GM19240 (cell line): Measurements from ENCODE around the gene SLC7A5.

Experiments
- DNase-seq: peaks from one replicate; pipeline ENCODE4 v3.0.0; 2011; ENCODE audit warnings: low spot score; ENCODE audit not compliant: insufficient read length

SLC7A5 gene

DNA sequence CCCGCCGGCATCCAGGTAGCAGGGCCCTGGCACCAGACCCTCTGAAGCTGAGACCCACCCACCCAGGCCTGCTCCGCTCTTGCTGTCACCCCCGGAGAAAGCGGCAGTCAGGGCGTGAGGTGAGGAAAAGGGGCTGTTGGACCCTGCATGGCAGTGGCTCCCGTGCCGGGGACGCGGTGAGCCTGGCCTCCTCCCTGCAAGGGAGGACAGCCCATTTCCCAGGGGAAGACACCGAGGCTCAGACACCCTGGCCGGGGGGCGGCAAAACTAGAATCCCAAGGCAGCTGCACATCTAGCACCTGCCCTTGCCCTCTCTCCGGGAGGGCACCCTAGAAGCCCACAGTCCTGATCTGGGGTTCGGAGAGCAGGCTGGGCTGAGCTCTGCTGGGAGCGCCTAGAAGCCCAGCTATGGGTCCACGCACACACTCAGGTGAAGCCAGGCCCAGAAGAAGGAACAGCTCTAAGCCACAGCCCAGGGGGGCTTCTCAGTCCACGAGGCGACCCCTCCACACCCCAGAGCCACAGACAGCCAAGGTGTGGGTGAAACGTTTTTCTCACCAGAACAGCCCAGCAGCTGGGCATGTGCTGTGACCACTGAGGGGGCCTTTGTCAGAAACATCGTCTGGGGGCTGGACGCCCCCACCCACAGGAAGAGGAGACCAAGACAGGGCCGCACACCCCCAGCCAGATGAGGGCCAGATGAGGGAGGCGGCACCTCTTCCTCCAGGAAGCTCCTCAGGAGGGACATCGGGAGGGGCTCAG, 22.4 kb downstream of the SLC7A5 start:
- DNase-seq: no peak

DNA sequence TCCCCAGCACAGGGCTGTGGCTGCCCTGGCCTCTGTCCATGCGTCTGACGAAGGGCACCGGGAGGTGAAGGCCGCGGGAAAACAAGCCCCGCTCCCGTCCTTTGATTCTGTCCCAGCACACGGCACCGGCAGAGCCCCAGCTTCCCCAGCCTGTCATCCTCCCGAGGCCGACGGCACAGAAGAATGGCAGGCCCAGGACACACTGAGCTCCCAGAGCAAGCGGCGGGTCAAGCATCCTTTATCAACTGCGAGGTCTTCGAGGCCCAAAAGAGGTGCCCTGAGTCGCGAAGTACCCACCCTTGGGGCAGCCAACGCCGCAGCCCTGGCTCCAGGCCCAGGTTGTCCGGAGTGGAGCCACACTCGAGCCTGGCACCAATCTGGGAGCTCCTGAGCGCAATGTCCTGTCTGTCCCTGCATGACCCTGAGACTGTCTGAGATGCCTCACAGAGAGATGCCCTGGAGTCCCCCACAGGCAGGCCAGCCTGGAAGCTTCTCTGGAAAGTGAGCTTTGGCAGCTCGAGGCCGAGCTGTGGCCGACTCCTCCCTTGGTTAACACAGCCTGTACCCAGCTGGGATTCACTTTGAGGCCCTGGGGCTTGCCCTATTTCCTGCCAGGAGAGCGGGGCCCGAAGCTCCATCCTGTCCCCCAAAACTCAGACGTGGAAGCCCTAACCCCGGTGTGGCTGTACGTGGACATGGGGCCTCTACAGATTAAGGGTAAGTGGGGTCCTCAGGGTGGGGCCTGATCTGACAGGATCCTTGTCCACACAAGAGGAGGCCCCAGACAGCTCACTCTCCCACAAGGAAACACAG, 23.3 kb downstream of the SLC7A5 start:
- DNase-seq: no peak

DNA sequence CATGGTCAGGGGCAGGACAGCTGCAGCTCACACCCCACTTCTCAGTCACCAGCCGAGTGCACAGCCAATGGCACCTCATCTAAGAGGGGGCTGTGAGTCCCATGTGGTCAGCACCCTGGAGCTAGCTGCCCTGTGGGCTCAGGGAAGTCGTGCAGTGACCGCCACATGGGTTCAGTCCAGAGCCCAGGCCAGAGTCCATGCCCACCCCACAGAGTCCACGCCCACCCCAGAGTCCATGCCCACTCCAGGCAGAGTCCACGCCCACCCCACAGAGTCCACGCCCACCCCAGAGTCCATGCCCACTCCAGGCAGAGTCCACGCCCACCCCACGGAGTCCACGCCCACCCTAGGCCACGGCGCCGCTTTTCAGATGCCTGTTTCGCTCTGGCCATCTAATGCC, 24.1 kb downstream of the SLC7A5 start:
- DNase-seq: no peak

- DNase-seq: no peak
These were observed 24.5 kb downstream of the SLC7A5 start for GRCh38 chr16:87844809-87845208.

DNA sequence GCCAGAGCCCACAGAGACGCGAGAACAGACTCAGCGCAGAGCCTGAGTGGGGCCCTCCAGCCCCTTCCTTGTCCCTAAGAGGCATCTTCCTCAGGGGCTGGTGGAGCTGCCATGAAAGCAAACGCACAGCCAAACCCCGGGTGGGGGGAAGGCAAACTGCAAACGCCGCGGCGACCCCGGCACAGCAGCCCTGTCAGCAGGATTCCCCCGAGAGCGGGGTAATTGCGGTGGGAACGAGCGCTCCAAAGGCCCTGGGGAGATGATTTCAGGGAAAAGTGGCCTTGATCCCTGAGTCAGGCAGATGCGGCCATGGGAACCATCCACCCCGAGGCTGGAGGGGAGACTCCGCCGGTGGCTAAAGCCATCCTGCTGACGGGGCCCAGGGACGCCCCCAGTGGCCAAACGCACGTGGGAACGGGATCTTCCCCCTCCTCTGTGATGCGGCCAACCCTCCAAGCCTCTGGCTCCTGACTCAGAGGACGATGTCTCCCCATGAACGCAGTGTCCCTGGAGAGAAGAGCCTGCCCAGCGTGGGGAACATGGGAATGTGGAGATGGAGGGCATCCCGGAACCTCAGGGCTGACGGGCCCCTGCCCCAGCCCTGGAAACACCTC, 25.1 kb downstream of the SLC7A5 start:
- DNase-seq: no peak

DNA sequence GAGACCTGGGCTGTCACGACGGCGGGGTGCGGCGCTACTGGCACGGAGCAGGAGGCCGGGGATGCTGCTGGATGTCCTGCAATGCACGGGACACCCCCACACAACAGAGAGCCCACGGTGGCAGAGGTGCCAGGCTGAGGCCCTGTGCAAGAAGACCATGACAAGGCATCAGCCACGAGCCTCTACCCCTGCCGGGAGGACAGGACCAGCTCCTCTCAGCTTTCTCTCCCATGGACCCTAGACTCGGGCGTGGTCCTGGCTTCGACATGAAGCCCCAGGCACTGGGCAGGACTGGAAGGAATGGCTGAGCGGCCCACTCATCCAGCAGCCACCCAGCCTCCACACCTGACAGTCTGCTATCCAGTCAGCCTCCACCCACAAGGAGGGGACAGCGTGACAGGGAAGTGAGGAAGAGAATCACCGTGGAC, 25.6 kb downstream of the SLC7A5 start:
- DNase-seq: no peak

- DNase-seq: no peak
These were observed 27.0 kb downstream of the SLC7A5 start for GRCh38 chr16:87842209-87842869.

DNA sequence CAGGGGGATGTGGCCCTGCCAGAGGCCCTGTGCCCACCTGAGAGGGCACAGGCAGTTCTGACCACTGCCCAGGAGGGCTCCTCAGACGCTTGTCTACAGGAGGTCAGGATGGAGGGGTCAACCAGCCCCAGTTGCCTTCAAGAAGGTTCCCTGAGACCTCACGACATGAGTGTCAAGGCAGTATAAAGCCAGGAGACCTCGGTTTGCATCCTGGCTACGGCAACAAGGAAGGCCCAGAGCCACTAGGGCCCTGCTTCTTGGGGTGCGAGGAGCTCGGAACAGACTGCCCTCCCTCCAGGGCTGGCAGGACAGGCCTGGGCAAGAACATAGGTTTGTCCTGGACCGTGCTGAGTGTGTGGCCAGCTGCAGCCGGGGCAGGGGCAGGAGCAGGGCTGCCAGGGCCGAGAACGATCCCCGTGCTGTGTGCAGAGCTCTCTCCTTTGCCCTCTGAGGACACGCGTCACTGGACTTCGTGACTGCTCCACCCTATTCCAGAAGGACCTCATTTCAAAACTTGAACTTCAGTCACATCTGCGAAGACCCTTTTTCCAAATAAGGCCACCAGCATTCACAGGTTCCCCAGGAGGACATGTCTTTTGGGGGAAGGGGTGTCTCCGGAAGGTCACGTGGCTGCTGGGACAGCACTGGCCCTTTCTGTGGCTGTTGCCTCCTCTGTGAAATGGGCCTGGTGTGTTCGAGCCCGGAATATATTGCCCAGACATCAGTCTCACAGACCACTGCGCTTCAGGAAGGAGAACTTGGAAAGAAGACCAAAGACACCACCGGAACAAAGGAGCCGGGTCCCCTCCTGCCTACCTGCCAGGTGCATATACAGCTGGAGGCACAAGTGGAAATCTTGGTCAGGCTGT, 27.7 kb downstream of the SLC7A5 start:
- no peak for DNase-seq

DNA sequence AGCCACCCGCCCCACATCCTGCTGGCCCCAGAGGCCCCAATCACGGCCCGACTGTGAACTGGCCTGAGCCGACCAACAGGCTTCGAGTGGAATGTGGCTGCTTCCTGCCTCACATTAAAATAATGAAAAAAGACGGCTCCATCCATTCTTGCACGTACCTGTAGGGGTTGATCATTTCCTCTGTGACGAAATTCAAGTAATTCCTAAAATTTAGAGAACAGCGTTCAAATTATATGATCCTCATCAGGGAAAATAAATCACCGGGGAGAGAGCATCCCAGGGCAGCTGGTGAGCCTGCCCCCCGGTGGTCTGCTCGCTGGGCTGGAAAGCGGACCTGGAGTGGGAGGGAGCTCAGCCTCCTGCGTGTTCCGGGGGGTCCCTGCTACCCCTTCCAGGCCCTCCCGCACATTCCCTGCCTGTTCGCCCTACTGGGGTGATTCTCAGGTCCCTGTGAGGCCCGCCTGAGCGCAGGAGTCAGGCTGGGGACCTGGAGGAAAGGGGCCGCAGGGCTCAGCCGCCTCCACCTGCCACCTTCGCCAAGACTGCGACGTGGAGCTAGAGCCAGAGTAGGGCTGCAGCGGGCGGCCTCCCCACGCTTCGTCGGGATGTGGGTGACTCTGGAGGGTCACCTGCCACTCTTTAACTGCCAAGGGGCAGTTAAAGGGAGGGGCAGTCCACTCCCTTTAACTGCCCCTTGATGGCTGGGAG, 28.9 kb downstream of the SLC7A5 start:
- no peak for DNase-seq

DNA sequence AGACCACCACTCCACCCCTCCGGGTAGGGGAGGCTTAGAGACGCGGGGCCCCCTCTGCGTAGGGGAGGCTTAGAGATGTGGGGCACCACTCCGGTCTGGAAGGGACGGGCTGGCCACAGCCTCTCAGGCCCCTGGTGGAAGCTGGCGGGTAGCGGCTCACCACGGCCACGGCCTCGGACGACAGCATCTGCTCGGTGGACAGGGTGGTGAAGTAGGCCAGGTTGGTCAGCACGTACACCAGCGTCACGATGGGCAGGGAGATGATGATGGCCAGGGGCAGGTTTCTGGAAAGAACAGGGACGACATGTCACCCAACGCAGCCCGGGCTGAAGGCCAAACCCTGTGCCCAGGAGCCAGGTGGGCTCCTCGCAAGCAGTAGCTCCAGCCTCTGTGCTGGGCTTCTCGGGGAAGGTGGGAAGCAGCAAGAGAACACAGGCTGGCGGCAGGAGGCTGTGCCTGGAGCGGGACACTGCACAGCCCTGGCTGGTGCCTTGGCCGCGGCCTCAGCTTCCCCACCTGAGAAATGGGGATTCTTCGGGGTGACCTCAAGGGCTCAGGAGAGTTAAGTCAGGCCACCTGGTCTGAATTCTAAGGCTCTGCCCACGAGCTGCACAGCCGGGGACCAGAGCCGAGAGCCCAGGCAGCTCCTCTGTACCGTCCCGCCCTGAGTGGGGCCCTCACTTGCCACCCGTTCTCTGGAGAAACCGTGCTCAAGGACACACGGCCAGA, 29.6 kb downstream of the SLC7A5 start:
- DNase-seq: no peak

DNA sequence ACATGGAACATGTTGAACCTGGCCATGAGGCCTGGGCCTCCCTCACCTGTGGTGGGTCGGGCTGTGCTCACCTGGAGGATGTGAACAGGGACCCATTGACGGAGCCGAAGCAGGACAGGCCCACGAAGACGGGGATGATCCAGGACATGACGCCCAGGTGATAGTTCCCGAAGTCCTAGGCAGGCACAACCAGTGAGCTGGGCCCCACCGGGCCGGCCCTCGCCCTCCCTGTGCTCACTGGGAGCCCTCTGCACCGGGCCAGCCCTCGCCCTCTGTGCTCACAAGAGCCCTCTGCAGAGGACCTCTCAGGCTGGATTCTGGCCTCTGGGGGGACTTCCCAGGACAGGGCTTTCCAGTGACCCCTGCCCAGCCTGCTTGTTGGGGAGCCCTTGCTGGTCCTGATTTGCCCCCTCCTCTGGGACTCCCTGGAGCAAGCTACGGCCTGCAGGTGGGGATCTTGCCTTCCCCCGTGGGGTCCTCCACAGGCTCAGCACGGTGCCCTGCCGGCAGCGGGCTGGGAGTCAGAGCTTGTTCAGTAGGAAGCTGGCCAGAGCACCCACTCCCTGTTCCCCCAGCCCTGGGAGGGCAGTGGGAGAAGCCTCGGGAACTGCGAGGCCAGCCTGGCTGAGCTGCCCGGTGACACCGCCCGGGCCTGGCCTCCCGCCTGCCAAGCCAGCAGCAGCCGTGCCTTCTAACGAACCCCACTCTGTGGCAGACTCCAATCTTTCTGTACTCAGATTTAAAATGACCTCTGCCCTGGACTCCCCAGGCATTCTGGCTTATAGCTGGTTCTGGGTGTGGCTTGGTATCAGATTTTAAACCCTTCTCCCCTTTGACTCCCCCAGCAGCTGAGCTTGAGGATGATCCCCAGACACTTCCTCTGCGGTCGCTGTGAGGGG, 30.4 kb downstream of the SLC7A5 start:
- no peak for DNase-seq

GRCh38 chr16:87837627-87838289, 31.5 kb downstream of the SLC7A5 start:
- no peak for DNase-seq

DNA sequence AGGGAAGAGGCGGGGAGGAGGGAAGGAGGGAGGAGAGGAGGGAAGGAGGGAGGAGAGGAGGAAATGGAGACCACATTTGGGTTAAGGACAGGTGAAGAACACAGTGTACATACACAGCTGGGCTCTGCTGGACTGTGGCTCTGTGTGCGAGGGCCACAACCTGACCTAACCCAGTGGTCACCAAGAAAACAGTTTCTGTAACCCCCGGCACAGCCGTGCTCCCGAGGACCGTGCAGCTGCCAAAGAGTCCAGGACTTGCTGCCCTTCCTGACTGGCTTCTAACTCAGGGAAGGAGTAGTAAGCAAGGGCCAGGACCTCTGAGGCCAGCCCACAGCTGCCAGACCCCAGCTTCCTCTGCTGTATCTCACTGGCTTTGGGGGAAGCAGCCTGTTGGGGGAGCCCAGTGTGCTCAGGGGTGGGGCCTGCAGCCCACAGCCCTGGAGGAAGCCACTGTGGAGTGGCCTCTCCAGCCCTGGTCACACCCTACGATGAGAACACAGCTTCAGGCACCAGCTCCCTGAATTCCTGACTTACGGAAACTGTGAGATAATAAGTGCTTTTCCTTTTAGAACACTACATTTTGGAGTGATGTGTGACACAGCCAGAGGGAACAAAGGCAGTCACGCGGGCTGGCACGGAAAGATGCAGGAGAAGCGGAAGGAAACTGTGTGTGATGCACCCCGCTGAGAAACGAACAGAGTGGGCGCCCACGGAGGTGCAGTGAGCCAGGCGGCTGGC, 32.3 kb downstream of the SLC7A5 start:
- DNase-seq: no peak

GRCh38 chr16:87836346-87836843, 32.9 kb downstream of the SLC7A5 start:
- no peak for DNase-seq

GRCh38 chr16:87835882-87836331, 33.4 kb downstream of the SLC7A5 start:
- no peak for DNase-seq

GRCh38 chr16:87834668-87835473, 34.4 kb downstream of the SLC7A5 start:
- no peak for DNase-seq
